Mesenteric fat pad (tissue), 1 donor: ENCODE data around the gene POU2AF2. TPM values are rescaled to one million over a fixed set of nuclear protein-coding genes. Genes with fewer than 3 reads are reported as not detected.

Experiments
- DNase-seq: peaks from one replicate; pipeline ENCODE4 v3.0.0-alpha.2; 2020; ENCODE audit warnings: low spot score
- total RNA-seq: library from RNA; stranded (reverse); fragmentation: NEBNext Ultra II Directional; extraction: Animal tissue kit (Norgen Biotek cat#: 25700); gene quantifications from one replicate; pipeline ENCODE4 v1.2.1, GENCODE V29; 2021
- donor health status: DM: yes; HTN: yes; CAD: no.

The POU2AF2 gene
- total RNA-seq, 1 donor from 2014 or later: not detected

DNA sequence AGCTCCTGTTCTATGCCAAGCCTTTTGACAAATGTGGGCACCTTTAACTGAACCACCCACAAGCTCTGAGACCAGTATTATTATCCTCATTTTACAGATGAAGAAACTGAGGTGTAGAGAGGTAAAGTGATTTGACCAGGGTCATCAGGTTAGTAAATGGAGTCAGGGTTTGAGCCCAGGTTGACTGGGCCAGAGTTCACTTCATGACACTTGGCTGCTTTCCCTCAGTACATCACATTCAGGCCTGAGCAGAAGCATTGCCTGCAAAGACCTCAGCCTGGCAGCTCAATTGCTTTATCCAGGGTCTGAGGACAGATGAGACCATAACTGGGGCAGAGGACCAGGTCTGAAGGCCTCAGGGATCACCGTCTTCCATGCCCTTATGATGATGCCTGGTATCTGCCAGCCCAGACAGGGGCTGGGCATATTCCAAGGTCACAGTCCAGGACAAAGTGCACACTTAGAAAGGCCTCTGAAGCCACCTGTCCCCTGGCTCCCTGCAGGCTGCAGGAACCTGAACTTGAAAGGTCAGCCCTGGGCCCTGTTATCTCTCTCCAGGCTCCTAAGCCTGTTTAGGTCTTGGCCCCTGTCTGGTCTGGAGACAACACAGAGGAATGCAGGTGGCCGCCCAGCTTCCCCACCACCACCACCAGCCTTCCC lies 84.8 kb downstream of the POU2AF2 start:
- no peak for DNase-seq

DNA sequence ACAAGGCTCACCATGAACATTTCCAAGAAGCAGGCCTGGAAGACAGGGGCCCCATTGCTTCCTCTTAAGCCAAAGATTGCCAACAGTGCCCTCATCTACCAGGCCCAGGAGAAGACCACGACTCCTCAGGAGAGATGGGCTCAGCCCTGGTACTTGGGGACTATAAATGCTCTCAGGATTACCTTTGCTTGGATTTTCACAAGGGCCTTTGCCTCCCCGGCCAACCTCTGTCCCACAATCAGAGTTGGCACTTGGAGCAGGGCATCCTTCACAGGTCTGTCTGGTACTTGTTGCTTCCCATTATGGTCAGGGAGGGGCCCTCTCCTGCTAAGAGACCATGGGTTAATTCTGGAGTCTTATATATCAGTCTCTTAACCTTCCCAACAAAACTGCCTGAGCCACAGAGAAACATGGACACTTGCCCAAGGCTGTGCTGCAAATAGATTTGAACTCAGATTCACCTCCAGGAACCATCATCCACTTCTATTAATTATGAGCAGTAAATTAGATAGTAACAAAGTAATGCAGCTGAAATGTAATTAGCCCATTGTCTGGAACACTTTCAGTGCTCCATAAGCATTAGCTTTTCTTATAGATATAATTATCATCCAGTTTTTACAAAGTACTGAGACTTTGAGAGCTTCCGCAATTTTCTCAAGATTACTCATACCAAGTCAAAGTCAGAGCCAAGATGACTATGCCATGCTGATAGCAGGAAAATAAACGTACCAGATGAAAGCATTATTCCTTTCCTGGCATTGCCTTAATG lies 86.4 kb downstream of the POU2AF2 start:
- DNase-seq: no peak

DNA sequence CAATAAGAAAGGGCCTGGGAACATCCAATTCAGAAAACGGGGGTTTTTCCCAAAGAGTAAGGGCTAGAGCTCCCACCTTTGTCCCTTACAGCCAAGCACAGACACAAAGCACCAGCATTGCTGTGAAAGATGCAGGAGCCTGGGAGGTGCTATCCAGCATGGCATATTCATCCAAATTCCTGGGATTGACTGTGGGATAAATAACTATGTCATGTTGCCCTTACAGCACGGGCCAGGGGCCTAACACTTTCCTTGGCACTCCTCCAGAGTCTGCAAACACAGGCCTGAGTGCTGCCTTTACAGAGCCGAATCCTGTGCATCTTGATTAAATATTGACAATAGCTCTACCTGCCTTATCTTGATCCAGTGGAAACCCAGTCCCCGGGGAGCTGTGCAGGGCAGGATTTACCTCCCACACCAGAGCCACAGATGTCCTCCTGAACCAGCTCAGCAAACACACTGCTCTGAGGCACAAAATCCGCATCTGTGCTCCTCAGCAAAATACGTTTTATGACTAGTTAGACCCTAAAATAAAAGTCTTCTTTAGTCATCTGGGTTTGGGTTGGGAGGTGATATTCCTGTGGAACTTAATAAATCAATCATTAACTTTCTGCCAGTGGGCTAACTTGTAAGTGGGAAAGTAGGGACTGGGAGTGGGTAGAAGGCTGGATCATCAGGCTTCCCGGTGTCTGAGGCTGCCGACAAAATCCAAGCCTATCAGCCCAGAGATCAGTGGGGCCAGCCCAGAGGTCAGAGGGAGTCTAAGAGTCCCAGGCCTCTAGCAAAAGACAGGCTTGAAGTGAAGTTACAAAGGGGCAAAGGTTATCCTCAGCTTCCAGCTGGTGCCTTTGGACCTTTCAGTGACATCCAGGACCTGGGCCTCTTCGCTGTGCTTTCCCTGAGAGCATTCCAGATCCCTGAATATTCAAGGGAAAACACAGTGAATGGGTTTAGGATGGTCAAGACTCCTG lies 89.3 kb downstream of the POU2AF2 start:
- DNase-seq: no peak

DNA sequence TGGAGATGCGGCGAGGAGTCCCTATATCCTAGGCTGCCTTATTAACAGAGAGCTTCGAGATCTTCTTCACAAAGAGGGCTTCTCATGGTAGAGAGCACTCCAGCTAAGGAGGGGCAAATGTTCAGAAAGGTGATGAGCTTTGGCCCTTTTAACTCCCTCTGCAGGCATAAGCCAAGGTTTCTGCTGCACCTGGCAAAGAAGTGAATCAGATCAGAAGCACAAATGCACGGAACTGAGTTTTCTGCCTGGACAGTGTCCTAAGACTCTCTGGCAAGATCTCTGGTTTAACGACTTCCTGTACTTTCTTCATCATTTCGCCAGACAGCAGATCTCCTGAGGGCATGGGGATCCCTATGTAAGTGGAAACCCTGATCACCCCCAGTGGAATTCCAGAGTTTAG lies 90.0 kb downstream of the POU2AF2 start:
- no peak for DNase-seq

Other genes with a start within 250 kb of the POU2AF2 start
- 0.58 TPM for gene POU2AF3, start 52.8 kb downstream of the POU2AF2 start, total RNA-seq
- 0.10 TPM for gene POU2AF1, start 133.6 kb downstream of the POU2AF2 start, total RNA-seq